Activated naive CD8-positive, alpha-beta T cell treated with anti-CD3 and anti-CD28 coated beads, Interleukin-2, amount 10 ng/mL, durations not matched to agents 7 days and 5 days (primary cell): Measurements from ENCODE around the gene SPAG8. TPM values are rescaled to one million over a fixed set of nuclear protein-coding genes. Genes with fewer than 3 reads are reported as not detected.

ENCODE experiments used
- ATAC-seq: fragments of 150-1000 bp; cut with Tn5 transposase; one replicate; pipeline ENCODE4 v1.10.0; 2021; ENCODE audit warnings: low read depth, moderate library complexity
- POLR2A ChIA-PET: fragments of 350-600 bp; sonication (Branson Sonifier 250); formaldehyde crosslinking; loops from one replicate; lab custom pipeline; 2021; ENCODE audit warnings: antibody characterized with exemption; lab: Charles Lee
- DNase-seq: peaks from one replicate; pipeline ENCODE4 v3.0.0; 2021
- H3K27ac Mint-ChIP-seq: one replicate; pipeline ENCODE4 v1.8.0; 2022; ENCODE audit warnings: mild to moderate bottlenecking, mixed read lengths
- H3K27me3 Mint-ChIP-seq: one replicate; pipeline ENCODE4 v1.8.0; 2022; ENCODE audit warnings: mild to moderate bottlenecking, moderate library complexity, mixed read lengths
- H3K36me3 Mint-ChIP-seq: one replicate; pipeline ENCODE4 v1.8.0; 2021; ENCODE audit warnings: mild to moderate bottlenecking, mixed read lengths
- H3K4me1 Mint-ChIP-seq: one replicate; pipeline ENCODE4 v1.8.0; 2021; ENCODE audit warnings: mixed read lengths
- H3K4me3 Mint-ChIP-seq: one replicate; pipeline ENCODE4 v1.8.0; 2022; ENCODE audit warnings: mild to moderate bottlenecking, moderate library complexity, mixed read lengths
- H3K9me3 Mint-ChIP-seq: one replicate; pipeline ENCODE4 v1.8.0; 2021; ENCODE audit warnings: mixed read lengths
- total RNA-seq, 2 experiments: library from RNA; stranded (reverse); gene quantifications; one replicate each; pipeline ENCODE4 v1.2.3, GENCODE V29; 2021

The SPAG8 gene
- total RNA-seq, 2 experiments from 2014 or later = 3.4 to 4.6 TPM

DNA sequence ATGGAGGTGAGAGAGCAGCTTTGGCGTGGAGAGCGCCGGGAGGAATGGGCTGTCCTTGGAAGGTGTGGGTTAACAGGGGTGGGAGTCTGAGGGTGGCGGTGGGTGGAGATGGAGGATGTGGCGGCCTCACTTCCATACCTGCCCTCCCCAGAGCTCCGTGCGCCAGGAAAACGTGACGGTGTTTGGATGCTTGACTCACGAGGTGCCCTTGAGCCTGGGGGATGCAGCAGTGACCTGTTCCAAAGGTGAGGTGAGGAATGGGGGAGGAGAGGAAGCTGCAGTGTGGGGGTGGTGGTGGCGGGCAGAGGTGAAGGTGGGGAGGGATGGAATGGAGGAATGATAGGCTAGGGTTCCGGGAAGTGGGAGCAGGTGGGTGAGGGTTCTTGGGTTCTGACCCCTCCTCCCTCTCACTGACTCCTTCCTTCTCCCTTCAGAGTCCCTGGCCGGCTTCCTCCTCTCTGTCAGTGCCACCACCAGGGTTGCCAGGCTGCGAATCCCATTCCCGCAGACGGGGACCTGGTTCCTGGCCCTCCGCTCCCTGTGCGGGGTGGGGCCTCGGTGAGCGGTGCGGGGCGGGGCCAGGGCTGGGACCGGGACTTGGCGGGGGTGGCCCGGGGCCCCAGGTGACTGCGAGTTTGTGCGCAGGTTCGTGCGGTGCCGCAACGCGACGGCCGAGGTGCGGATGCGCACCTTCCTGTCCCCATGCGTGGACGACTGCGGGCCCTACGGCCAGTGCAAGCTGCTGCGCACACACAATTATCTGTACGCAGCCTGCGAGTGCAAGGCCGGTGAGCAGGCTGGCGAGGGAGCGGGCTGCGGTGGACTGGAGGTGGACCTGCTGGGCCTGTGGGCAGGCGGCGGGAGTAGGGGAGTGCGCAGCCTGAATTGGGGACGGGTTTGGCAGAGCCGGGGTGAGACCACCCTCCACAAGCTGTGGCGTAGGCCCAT lies 34.0 kb upstream of the SPAG8 start:
- POLR2A ChIA-PET = interaction anchor here (0.6 to 0.9 kb wide), 2 partner anchors 12 to 17 kb away, joined by 3 to 6 read pairs; partner anchors contain the start of genes FAM221B and TMEM8B
- peak overlapping the region; percentile 9 for H3K4me3 Mint-ChIP-seq
- DNase-seq = no peak
- ATAC-seq = no peak
- peaks cover 3% of the 10 kb centered on the region for H3K27me3 Mint-ChIP-seq
- H3K9me3 Mint-ChIP-seq = no peaks in the 10 kb centered on the region
- H3K27ac Mint-ChIP-seq = no peak overlapping the region
- H3K4me1 Mint-ChIP-seq = peaks cover 26% of the 10 kb centered on the region
- H3K36me3 Mint-ChIP-seq = peaks cover 2% of the 10 kb centered on the region

GRCh38 chr9:35844628-35845270 lies 32.7 kb upstream of the SPAG8 start:
- POLR2A ChIA-PET = interaction anchor here (0.9 kb wide), 1 partner anchor 13 kb away, joined by 3 read pairs; no protein-coding TSS in a partner anchor
- Mint-ChIP-seq H3K36me3 (peaks cover 2% of the 10 kb centered on the region), H3K27me3 (no peaks in the 10 kb centered on the region), H3K4me1 (peaks cover 26% of the 10 kb centered on the region), H3K9me3 (no peaks in the 10 kb centered on the region), H3K4me3 (peak overlapping the region; percentile 19), H3K27ac (peak overlapping the region; percentile 30)
- peak; percentile 75 for ATAC-seq
- no peak for DNase-seq

- Mint-ChIP-seq H3K4me3 (no peak overlapping the region), H3K36me3 (peaks cover 2% of the 10 kb centered on the region), H3K4me1 (peaks cover 21% of the 10 kb centered on the region), H3K27me3 (peaks cover 2% of the 10 kb centered on the region), H3K9me3 (no peaks in the 10 kb centered on the region), H3K27ac (no peak overlapping the region)
- ATAC-seq = no peak
- DNase-seq = no peak
- POLR2A ChIA-PET = no interaction called here
These were observed 30.7 kb upstream of the SPAG8 start for GRCh38 chr9:35842795-35843194.

DNA sequence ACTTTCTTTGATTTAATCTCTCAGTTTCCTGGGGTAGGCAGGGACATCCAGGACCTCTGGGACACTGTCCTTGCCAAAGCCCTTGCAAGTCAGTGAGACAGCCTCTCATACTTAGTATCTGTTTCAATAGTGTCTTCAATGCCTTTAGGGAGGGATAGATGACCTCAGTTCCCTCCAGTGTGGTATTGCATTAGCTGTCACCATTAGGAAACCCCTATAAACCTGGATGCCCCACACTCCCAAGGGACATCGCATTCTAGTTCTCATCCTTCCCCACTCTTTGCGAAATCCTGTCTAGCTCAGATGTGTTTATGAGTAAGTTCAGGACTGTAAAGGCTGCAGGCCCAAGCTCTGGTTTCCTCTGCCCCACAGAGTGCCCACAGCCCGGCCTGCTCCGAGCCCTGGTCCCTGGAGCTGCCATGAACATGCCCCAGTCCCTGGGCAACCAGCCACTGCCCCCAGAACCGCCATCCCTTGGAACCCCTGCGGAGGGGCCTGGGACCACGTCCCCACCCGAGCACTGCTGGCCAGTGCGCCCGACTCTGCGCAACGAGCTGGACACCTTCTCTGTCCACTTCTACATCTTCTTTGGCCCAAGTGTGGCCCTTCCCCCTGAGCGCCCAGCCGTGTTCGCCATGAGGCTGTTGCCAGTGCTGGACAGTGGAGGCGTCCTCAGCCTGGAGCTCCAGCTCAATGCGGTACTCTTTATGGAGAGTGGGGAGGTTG lies 30.1 kb upstream of the SPAG8 start:
- peak overlapping the region; percentile 48 for H3K27ac Mint-ChIP-seq
- DNase-seq = no peak
- H3K4me3 Mint-ChIP-seq = no peak overlapping the region
- H3K36me3 Mint-ChIP-seq = peaks cover 2% of the 10 kb centered on the region
- peaks cover 2% of the 10 kb centered on the region for H3K27me3 Mint-ChIP-seq
- H3K9me3 Mint-ChIP-seq = no peaks in the 10 kb centered on the region
- peaks cover 21% of the 10 kb centered on the region for H3K4me1 Mint-ChIP-seq
- ATAC-seq = no peak
- POLR2A ChIA-PET = no interaction called here

- Mint-ChIP-seq H3K27ac (no peak overlapping the region), H3K9me3 (no peaks in the 10 kb centered on the region), H3K36me3 (peaks cover 2% of the 10 kb centered on the region), H3K4me1 (peaks cover 19% of the 10 kb centered on the region), H3K27me3 (peaks cover 2% of the 10 kb centered on the region), H3K4me3 (no peak overlapping the region)
- ATAC-seq = no peak
- no peak for DNase-seq
- POLR2A ChIA-PET = no interaction called here
These were observed 29.5 kb upstream of the SPAG8 start for GRCh38 chr9:35841645-35841900.

DNA sequence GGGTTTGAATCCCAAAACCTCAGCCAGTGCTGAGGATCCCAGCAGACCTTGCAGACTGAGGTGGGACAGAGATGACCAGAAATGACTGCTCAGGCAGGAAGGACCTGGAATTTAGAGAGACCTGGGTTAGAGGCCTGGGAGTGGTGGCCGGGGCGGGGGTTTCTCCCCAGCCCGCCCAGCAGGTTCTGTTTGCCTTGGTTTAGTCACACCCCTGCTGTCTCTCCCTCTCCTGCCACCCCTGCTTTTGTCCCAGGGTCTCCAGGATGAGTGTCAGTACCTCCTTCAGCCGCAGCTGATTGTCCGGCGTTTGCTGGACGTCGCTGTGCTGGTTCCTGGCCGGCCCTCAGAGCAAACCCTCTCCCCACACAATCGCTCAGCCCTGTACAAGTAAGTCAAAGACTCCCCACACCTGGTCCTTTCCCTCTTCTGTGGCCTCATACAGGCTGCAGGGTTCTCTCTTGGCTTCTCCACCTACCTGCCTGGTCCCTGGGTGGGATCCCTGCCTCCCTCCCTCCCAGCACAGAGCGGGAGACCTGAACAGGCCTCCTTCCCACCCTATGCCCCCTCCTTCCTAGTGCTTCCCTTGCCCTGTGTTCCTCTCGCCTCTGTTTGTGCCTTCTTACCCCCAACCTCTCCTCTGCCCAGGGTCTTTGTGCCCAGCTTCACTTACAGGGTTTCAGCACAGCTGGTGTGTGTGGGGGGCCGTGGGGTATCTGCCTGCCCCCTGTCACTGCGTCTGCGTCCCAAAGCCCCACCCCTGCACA lies 29.0 kb upstream of the SPAG8 start:
- Mint-ChIP-seq H3K4me1 (peaks cover 19% of the 10 kb centered on the region), H3K9me3 (no peaks in the 10 kb centered on the region), H3K27ac (no peak overlapping the region), H3K27me3 (peaks cover 2% of the 10 kb centered on the region), H3K36me3 (peaks cover 2% of the 10 kb centered on the region), H3K4me3 (no peak overlapping the region)
- no peak for DNase-seq
- ATAC-seq = no peak
- POLR2A ChIA-PET = interaction anchor here (0.8 kb wide), 1 partner anchor 109 kb away, joined by 3 read pairs; the partner anchor contains the start of genes CREB3 and TLN1

- POLR2A ChIA-PET = interaction anchor here (0.8 kb wide), 1 partner anchor 108 kb away, joined by 3 read pairs; the partner anchor contains the start of genes CREB3 and TLN1
- no peaks in the 10 kb centered on the region for H3K9me3 Mint-ChIP-seq
- H3K27ac Mint-ChIP-seq = no peak overlapping the region
- ATAC-seq = no peak
- H3K36me3 Mint-ChIP-seq = no peaks in the 10 kb centered on the region
- H3K4me3 Mint-ChIP-seq = no peak overlapping the region
- peaks cover 9% of the 10 kb centered on the region for H3K4me1 Mint-ChIP-seq
- no peak for DNase-seq
- H3K27me3 Mint-ChIP-seq = peaks cover 2% of the 10 kb centered on the region
These were observed 27.9 kb upstream of the SPAG8 start for GRCh38 chr9:35839926-35840325.

DNA sequence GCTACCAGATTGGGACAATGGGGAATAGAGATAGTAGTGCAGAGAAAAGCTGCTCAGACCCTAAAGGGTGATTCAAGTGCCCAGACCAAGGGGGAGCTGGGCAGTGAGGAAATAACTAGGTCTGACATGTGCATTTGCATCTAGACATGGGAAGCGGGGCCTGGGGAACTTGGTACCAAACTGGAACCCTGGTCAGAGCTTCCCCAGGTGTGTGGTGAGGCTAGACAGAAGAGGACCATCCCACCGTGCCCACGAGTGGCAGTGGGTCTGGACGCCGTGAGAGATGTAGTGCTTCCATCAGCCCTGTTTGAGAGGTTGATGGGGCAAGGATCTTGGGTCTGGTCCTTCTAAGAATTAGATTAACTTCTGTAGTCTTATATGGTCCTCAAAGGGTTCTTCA lies 24.5 kb upstream of the SPAG8 start:
- Mint-ChIP-seq H3K4me1 (peaks cover 8% of the 10 kb centered on the region), H3K27ac (no peak overlapping the region), H3K36me3 (no peaks in the 10 kb centered on the region), H3K4me3 (no peak overlapping the region), H3K27me3 (peaks cover 2% of the 10 kb centered on the region), H3K9me3 (no peaks in the 10 kb centered on the region)
- ATAC-seq (no peak), DNase-seq (no peak)
- POLR2A ChIA-PET = interaction anchor here (0.5 kb wide), 1 partner anchor 806 kb away, joined by 3 read pairs; no protein-coding TSS in a partner anchor

- Mint-ChIP-seq H3K4me3 (no peak overlapping the region), H3K36me3 (no peaks in the 10 kb centered on the region), H3K27ac (no peak overlapping the region), H3K27me3 (peaks cover 2% of the 10 kb centered on the region), H3K4me1 (peaks cover 8% of the 10 kb centered on the region), H3K9me3 (no peaks in the 10 kb centered on the region)
- ATAC-seq (no peak), DNase-seq (no peak)
- POLR2A ChIA-PET = interaction anchor here (0.5 kb wide), 1 partner anchor 807 kb away, joined by 3 read pairs; no protein-coding TSS in a partner anchor
These were observed 23.7 kb upstream of the SPAG8 start for GRCh38 chr9:35835766-35836165.

DNA sequence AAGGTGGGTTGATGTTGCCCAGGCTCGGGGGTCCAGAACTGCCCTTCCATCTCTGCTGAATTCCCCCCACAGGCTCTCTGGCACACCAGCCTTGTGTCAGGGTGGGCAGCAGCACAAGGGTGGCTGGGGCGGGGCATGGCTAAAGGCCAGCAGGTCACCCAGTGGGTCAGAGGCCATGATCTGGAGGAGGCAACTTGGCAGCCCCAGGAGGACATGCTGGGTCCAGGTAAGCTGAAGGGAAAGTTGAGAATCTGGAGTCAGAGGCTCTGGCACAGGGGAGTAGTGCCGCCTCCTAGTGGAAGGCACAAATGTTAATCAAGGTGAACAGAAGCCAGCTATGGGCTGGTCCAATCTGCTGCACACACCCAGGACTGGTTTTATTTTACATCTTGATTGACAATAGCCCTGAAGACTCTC lies 23.2 kb upstream of the SPAG8 start:
- ATAC-seq = peak; percentile 43
- Mint-ChIP-seq H3K27ac (no peak overlapping the region), H3K36me3 (no peaks in the 10 kb centered on the region), H3K4me3 (no peak overlapping the region), H3K9me3 (no peaks in the 10 kb centered on the region), H3K27me3 (peaks cover 2% of the 10 kb centered on the region), H3K4me1 (peaks cover 8% of the 10 kb centered on the region)
- POLR2A ChIA-PET = no interaction called here
- no peak for DNase-seq

- no peak for DNase-seq
- POLR2A ChIA-PET = no interaction called here
- Mint-ChIP-seq H3K27ac (no peak overlapping the region), H3K4me3 (no peak overlapping the region), H3K36me3 (no peaks in the 10 kb centered on the region), H3K27me3 (peaks cover 2% of the 10 kb centered on the region), H3K9me3 (no peaks in the 10 kb centered on the region), H3K4me1 (peaks cover 13% of the 10 kb centered on the region)
- ATAC-seq = no peak
These were observed 22.5 kb upstream of the SPAG8 start for GRCh38 chr9:35834260-35835215.

DNA sequence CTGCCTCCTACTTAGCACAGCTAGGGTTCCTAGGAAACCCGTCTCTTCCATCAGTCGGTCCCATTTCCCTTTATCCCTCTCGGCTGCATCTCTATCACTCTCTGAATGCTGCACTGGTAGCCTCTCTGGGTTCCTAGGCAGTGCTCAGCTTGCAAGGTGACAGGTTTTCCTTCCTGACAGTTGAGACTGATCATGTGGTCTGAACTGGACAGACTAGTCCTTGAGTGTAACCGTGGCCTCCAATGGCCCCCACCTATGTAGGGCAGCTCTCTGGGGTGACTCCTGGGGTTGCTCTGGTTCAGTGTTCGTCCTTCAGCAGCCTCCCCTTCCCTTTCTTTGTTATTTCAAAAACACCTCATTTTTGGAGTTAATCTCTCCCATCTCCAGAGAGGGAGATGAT lies 20.8 kb upstream of the SPAG8 start:
- DNase-seq = no peak
- POLR2A ChIA-PET = no interaction called here
- ATAC-seq = no peak
- no peak overlapping the region for H3K27ac Mint-ChIP-seq
- H3K4me1 Mint-ChIP-seq = peaks cover 21% of the 10 kb centered on the region
- H3K9me3 Mint-ChIP-seq = no peaks in the 10 kb centered on the region
- H3K4me3 Mint-ChIP-seq = no peak overlapping the region
- no peaks in the 10 kb centered on the region for H3K36me3 Mint-ChIP-seq
- H3K27me3 Mint-ChIP-seq = peaks cover 2% of the 10 kb centered on the region
